Calu3 (cell line): ENCODE data around the gene EGR1. TPM values are rescaled to one million over a fixed set of nuclear protein-coding genes. Genes with fewer than 3 reads are reported as not detected.

Source experiments
- BruUV-seq: library from RNA; stranded (reverse); fragments of 400-500 nt; replicated peaks from 2 replicates; lab custom pipeline; 2021; lab: Mats Ljungman, UMichigan
- CTCF ChIA-PET: fragments of 300-600 bp; sonication (Branson Sonifier 250); formaldehyde crosslinking; loops from one replicate; lab custom pipeline; 2022; ENCODE audit warnings: antibody characterized with exemption; lab: Charles Lee
- DNase-seq: peaks from one replicate; pipeline ENCODE4 v3.0.0; 2022
- H3K27ac Mint-ChIP-seq: one replicate; pipeline ENCODE4 v1.8.0; 2022; ENCODE audit warnings: mixed read lengths; ENCODE audit not compliant: unreplicated experiment
- H3K27me3 Mint-ChIP-seq: one replicate; pipeline ENCODE4 v1.8.0; 2022; ENCODE audit warnings: mixed read lengths; ENCODE audit not compliant: unreplicated experiment
- H3K36me3 Mint-ChIP-seq: one replicate; pipeline ENCODE4 v1.8.0; 2022; ENCODE audit warnings: mild to moderate bottlenecking, moderate library complexity, mixed read lengths; ENCODE audit not compliant: insufficient read depth, unreplicated experiment
- H3K4me1 Mint-ChIP-seq: one replicate; pipeline ENCODE4 v1.8.0; 2022; ENCODE audit warnings: mild to moderate bottlenecking, low read depth, mixed read lengths; ENCODE audit not compliant: unreplicated experiment
- H3K4me3 Mint-ChIP-seq: one replicate; pipeline ENCODE4 v1.8.0; 2022; ENCODE audit warnings: mild to moderate bottlenecking, low read depth, moderate library complexity, mixed read lengths; ENCODE audit not compliant: unreplicated experiment
- H3K9me3 Mint-ChIP-seq: one replicate; pipeline ENCODE4 v1.8.0; 2022; ENCODE audit warnings: low read depth, mixed read lengths; ENCODE audit not compliant: unreplicated experiment
- intact Hi-C: fragments of 100-400 bp; cut with micrococcal nuclease; formaldehyde crosslinking; loops from one replicate; pipeline ENCODE4 v1.10.0; 2022; ENCODE audit not compliant: unreplicated experiment
- total RNA-seq: library from RNA; stranded (reverse); gene quantifications from 2 replicates; pipeline ENCODE4 v1.2.3, GENCODE V29; 2022
- TF ChIP-seq, protein P1 (sequence below): fragments of 200-600 bp; IDR thresholded peaks from one replicate; pipeline ENCODE4 v1.8.0; 2022; ENCODE audit warnings: antibody characterized with exemption; ENCODE audit not compliant: unreplicated experiment

The EGR1 gene
- total RNA-seq, 1 experiment from 2014 or later, result 97.0 TPM

DNA sequence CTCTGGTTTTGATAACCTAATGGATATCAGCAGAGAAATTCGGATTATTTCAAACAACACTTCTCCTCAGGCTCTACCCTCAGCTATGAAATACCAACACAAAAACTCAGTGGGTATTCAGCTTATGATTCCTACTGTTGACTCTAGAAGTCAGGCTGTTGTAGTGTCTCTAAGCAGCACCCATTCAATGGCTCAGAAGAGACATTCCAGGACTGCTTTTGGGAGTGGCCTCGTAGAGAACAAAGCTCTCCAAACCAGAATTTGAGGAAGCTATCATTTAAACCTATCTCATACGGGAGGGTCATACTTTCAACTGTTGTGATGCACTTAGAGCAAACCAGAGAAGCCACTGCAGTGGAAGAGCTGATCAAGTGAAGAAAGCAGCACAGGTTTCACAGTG lies 43.7 kb downstream of the EGR1 start:
- no TSS peak for BruUV-seq
- Mint-ChIP-seq H3K36me3 (peaks cover 62% of the 10 kb centered on the region), H3K4me1 (no peaks in the 10 kb centered on the region), H3K9me3 (no peaks in the 10 kb centered on the region), H3K27ac (no peak overlapping the region), H3K27me3 (no peaks in the 10 kb centered on the region), H3K4me3 (no peak overlapping the region)
- intact Hi-C loops, result no loop called here
- DNase-seq, result no peak
- TF ChIP-seq, protein P1, sequence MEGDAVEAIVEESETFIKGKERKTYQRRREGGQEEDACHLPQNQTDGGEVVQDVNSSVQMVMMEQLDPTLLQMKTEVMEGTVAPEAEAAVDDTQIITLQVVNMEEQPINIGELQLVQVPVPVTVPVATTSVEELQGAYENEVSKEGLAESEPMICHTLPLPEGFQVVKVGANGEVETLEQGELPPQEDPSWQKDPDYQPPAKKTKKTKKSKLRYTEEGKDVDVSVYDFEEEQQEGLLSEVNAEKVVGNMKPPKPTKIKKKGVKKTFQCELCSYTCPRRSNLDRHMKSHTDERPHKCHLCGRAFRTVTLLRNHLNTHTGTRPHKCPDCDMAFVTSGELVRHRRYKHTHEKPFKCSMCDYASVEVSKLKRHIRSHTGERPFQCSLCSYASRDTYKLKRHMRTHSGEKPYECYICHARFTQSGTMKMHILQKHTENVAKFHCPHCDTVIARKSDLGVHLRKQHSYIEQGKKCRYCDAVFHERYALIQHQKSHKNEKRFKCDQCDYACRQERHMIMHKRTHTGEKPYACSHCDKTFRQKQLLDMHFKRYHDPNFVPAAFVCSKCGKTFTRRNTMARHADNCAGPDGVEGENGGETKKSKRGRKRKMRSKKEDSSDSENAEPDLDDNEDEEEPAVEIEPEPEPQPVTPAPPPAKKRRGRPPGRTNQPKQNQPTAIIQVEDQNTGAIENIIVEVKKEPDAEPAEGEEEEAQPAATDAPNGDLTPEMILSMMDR, result no peak
- CTCF ChIA-PET, result no interaction called here

DNA sequence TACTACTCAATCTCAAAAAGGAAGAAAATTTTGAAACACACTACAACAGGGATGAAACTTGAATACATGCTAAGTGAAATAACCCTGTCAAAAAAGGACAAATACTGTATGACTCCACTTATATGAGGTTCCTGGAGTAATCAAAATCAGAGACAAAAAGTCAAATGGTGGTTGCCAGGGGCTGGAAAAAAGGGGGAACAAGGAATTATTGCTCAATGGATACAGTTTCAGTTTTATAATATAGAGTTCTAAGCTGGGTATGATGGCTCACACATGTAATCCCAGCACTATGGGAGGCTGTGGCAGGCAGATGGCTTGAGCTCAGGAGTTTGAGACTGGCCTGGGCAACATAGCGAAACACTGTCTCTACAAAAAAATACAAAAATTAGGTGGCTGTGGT lies 48.7 kb downstream of the EGR1 start:
- Mint-ChIP-seq H3K4me3 (no peak overlapping the region), H3K27me3 (no peaks in the 10 kb centered on the region), H3K4me1 (no peaks in the 10 kb centered on the region), H3K9me3 (no peaks in the 10 kb centered on the region), H3K36me3 (peaks cover 88% of the 10 kb centered on the region), H3K27ac (no peak overlapping the region)
- intact Hi-C loops, result no loop called here
- CTCF ChIA-PET, result no interaction called here
- no peak for DNase-seq
- no TSS peak for BruUV-seq
- TF ChIP-seq, protein P1, result no peak

DNA sequence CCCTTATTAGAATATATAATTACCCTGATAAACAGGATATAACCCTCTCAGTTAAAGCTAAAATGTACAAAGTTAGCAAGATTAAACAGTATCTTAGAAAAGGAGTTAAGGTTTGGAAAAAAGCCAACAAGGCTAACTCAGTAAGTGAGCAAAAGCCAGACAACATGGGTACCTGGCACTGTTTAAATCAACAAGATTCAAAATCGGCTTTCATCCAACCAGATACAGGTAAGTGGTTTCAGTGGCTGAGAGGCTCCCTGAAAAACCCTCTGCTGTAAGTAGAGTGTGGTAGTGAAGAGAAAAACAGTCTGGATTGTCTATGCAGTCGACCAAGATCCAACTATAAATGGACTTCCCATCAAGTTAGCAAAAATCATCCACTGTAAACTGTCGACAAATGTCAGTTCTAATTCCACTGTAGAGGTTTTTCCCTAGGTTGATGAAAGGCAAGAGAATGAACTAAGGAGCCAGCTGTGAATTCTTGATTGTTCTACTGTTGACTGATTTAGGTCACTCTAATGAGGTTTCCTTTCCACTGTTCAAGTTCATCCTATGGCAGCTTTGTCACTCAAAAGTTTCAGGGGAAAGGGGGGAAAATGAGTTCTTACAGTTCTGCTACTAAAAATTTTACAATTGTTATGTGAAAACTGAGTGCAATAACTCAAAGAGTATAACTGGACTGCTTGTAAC lies 50.4 kb downstream of the EGR1 start:
- intact Hi-C loops, result no loop called here

DNA sequence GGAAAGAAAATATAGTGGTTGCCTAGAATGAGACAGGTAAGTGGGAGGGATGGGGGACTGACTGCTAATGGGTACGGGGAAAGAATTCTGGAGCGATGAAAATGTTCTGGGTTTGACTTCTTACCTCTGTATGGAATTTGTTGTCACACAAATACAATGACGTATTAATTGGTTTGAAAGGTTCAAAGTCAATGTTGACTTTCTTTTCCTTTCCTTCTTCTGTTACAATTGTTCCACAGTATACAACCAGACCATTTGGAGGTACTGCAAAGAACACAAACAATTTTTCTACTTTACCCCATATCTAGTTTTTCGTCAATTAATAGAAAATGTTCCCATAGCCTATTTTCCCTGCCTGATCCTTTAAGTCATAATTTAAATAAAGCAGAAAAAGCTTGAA lies 52.2 kb downstream of the EGR1 start:
- H3K4me1 Mint-ChIP-seq, result peaks cover 10% of the 10 kb centered on the region
- CTCF ChIA-PET, result no interaction called here
- peaks cover 78% of the 10 kb centered on the region for H3K36me3 Mint-ChIP-seq
- no peak overlapping the region for H3K4me3 Mint-ChIP-seq
- no peaks in the 10 kb centered on the region for H3K27me3 Mint-ChIP-seq
- intact Hi-C loops, result no loop called here
- DNase-seq, result no peak
- BruUV-seq, result no TSS peak
- H3K9me3 Mint-ChIP-seq, result no peaks in the 10 kb centered on the region
- no peak overlapping the region for H3K27ac Mint-ChIP-seq
- TF ChIP-seq, protein P1, result no peak

More for the DNA sequence above, 50.4 kb downstream of the EGR1 start:
- CTCF ChIA-PET, result no interaction called here
- H3K9me3 Mint-ChIP-seq, result no peaks in the 10 kb centered on the region
- peaks cover 81% of the 10 kb centered on the region for H3K36me3 Mint-ChIP-seq
- TF ChIP-seq, protein P1, result no peak
- BruUV-seq, result no TSS peak
- no peak overlapping the region for H3K4me3 Mint-ChIP-seq
- DNase-seq, result no peak
- peaks cover 6% of the 10 kb centered on the region for H3K4me1 Mint-ChIP-seq
- H3K27me3 Mint-ChIP-seq, result no peaks in the 10 kb centered on the region
- H3K27ac Mint-ChIP-seq, result no peak overlapping the region

Other genes with a start within 250 kb of the EGR1 start
- gene GFRA3, start 190.9 kb upstream of the EGR1 start, total RNA-seq, result 0.54 and 0.83 TPM in 2 replicates
- gene CDC25C, start 133.7 kb upstream of the EGR1 start, total RNA-seq, result 14.9 and 15.4 TPM in 2 replicates
- gene FAM53C, start 127.2 kb upstream of the EGR1 start, total RNA-seq, result 36.1 and 38.5 TPM in 2 replicates
- gene KDM3B, start 112.8 kb upstream of the EGR1 start, total RNA-seq, result 73.5 and 75.1 TPM in 2 replicates
- 2.5 and 2.7 TPM in 2 replicates for gene REEP2, start 26.4 kb upstream of the EGR1 start, total RNA-seq
- 159 and 164 TPM in 2 replicates for gene ETF1, start 77.8 kb downstream of the EGR1 start, total RNA-seq
- gene HSPA9, start 109.9 kb downstream of the EGR1 start, total RNA-seq, result 455 and 460 TPM in 2 replicates